NB4 (cell line): ENCODE results near the gene SCGB1C2.

ENCODE experiments used
- DNase-seq: peaks from one replicate; pipeline ENCODE4 v3.0.0; 2010; ENCODE audit warnings: low read depth
- H3K4me3 ChIP-seq: one replicate; pipeline ENCODE4 v1.5.1; 2011; ENCODE audit warnings: mild to moderate bottlenecking, low read depth, low read length, moderate library complexity
- MYC ChIP-seq: IDR thresholded peaks from 2 replicates; pipeline ENCODE4 v1.6.1; 2011; ENCODE audit warnings: low read depth, low read length
- POLR2A ChIP-seq: IDR thresholded peaks from 2 replicates; pipeline ENCODE4 v1.6.1; 2011; ENCODE audit warnings: mild to moderate bottlenecking; ENCODE audit not compliant: insufficient read length; ENCODE audit errors: extremely low read depth
- TF ChIP-seq, protein P1 (sequence below): IDR thresholded peaks from one replicate; pipeline ENCODE4 v1.5.1; 2012; ENCODE audit warnings: low read depth, low read length
- TF ChIP-seq, protein P2 (sequence below): IDR thresholded peaks from 2 replicates; pipeline ENCODE4 v1.6.1; 2011; ENCODE audit warnings: low read depth, low read length

SCGB1C2 gene

DNA sequence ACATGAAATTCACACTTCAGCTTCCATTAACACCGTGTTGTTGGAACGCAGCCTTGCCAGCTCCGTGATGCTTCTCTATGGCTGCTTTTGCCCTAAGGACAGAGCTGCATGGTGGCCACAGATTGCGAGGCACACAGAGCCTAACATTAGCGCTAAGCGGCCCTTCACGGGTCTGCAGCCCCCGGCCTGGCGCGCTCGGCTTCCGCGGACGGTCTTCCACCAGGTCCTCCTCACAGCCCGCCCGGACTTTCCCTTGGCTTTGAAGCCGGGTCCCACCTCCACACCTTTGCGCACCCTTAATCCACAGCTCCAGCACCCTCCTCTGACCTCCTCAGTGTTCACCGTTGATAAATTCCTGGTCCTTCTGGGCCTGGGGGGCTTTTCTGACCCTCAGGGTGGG is 19.6 kb downstream of the SCGB1C2 start:
- no peak overlapping the region for H3K4me3 ChIP-seq
- no peak for DNase-seq
- TF ChIP-seq, protein P1, sequence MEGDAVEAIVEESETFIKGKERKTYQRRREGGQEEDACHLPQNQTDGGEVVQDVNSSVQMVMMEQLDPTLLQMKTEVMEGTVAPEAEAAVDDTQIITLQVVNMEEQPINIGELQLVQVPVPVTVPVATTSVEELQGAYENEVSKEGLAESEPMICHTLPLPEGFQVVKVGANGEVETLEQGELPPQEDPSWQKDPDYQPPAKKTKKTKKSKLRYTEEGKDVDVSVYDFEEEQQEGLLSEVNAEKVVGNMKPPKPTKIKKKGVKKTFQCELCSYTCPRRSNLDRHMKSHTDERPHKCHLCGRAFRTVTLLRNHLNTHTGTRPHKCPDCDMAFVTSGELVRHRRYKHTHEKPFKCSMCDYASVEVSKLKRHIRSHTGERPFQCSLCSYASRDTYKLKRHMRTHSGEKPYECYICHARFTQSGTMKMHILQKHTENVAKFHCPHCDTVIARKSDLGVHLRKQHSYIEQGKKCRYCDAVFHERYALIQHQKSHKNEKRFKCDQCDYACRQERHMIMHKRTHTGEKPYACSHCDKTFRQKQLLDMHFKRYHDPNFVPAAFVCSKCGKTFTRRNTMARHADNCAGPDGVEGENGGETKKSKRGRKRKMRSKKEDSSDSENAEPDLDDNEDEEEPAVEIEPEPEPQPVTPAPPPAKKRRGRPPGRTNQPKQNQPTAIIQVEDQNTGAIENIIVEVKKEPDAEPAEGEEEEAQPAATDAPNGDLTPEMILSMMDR, result no peak
- TF ChIP-seq, protein P2, sequence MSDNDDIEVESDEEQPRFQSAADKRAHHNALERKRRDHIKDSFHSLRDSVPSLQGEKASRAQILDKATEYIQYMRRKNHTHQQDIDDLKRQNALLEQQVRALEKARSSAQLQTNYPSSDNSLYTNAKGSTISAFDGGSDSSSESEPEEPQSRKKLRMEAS, result no peak
- TF ChIP-seq MYC, result no peak
- no peak for TF ChIP-seq POLR2A

- no peak for DNase-seq
- no peak overlapping the region for H3K4me3 ChIP-seq
- TF ChIP-seq, protein P1, result no peak
- TF ChIP-seq MYC (no peak), POLR2A (no peak)
- TF ChIP-seq, protein P2, result no peak
These were observed 20.5 kb downstream of the SCGB1C2 start for GRCh38 chr17:157901-158300.

DNA sequence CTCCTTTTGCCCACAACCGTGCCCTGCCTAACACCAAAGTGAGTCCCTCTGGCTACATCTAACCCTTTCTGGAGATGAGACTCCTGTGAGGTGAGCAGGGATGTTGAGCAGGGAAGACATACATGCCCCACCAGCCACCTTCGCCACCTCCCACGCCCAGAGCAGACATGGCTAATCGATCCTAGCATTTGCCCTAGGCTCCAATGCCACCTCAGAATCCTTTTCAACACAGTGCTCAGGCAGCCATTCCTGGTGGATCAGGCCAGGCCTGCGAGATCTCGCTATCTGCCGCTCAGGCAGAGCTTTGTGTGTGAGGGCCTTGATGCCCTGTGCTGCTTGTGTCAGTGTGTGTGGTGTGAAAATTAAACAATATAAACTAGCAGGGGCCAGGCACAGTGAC is 21.0 kb downstream of the SCGB1C2 start:
- TF ChIP-seq, protein P1, result no peak
- TF ChIP-seq, protein P2, result no peak
- TF ChIP-seq MYC, result no peak
- TF ChIP-seq POLR2A, result no peak
- H3K4me3 ChIP-seq, result no peak overlapping the region
- DNase-seq, result no peak

GRCh38 chr17:159609-160008 is 22.2 kb downstream of the SCGB1C2 start:
- no peak for DNase-seq
- TF ChIP-seq, protein P1, result no peak
- no peak for TF ChIP-seq MYC
- TF ChIP-seq POLR2A, result no peak
- TF ChIP-seq, protein P2, result no peak
- no peak overlapping the region for H3K4me3 ChIP-seq

GRCh38 chr17:160336-160735 is 23.0 kb downstream of the SCGB1C2 start:
- H3K4me3 ChIP-seq, result no peak overlapping the region
- no peak for DNase-seq
- TF ChIP-seq POLR2A (no peak), MYC (no peak)
- TF ChIP-seq, protein P1, result no peak
- TF ChIP-seq, protein P2, result no peak

DNA sequence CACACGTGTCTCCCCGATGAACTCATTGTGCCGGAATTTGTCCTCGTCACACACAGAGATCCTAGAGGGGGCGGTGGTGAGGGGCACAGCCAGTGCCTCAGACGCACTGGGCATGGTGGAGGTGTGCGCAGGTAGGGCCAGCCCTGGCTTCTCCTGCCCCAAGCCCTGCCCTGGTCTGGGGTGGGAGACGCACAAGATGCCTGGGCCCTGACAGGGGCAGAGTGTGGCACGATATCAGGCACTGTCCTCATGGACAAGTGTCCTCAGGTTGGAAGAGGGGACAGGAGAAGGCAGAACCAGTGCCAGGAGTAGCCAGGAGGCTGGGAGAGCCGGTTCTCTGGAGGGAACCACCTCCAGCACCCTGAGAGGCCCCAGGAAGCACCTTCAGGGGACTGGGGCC is 24.1 kb downstream of the SCGB1C2 start:
- TF ChIP-seq, protein P1, result no peak
- no peak for TF ChIP-seq POLR2A
- TF ChIP-seq, protein P2, result no peak
- TF ChIP-seq MYC, result no peak
- no peak for DNase-seq

More for the DNA sequence above, 24.1 kb downstream of the SCGB1C2 start:
- H3K4me3 ChIP-seq, result no peak overlapping the region
